ENCODE measurements around the gene EIF3K.
"Not testable (repeated sequence)": the region's sequence is repeated elsewhere in the genome, so short reads cannot be mapped to it uniquely, and the experiment has no call there.

The EIF3K gene

DNA sequence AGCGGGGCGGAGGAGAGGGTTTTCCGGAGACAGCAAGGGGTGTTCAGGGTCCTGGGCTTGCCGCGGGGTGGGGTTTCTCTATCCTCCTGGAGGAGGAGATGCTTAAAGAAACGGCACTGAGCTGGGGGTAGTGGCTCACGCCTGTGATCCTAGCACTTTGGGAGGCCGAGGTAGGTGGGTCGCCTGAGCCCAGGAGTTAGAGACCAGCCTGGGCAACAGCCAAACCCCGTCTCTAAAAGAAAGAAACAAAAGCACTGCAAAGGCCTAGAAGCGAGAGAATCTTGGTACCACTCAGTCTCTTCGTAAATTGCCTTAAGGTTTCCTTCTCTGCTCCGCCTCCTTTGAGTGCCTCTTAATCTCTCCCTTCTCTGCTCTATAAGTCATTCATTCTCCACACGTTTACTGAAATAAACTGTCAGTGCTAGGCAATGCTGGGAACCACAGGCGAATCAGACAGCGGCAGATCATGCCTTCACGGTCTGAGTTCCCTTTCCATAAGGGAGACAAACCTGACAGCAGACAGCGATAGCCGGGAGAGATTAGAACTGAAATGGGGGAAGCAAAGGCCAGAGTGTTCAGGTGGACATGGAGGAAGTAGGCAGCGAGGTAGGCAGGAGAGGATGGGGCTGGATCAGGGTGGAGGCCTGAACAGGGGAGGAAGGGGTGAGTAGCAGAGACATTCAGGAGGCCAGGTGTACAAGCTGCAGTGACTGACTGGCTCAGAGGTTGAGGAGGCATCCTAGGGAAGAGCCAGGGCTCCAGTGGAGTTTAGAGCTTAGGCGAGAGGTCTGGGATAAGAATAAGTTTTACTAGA, 580 bp downstream of the EIF3K start:
- no peak for DNase-seq

DNA sequence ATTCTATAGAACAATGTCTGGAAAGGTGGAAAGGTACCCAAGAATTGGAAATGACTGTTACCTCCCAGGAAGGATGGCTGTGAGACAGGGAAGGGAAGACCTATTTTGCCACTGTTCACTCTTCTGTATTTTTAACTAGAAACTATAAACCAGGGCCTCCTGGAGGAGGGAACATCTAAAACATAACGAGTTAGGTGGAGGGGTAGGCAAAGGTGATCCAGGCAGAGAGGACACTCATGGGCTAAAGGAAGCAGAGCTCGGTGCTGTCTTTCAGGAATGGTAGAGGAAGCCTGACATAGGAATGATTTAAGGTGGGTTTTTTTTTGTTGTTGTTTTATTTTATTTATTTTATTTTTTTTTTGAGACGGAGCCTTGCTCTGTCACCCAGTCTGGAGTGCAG, 5.8 kb downstream of the EIF3K start:
- no peak for DNase-seq

DNA sequence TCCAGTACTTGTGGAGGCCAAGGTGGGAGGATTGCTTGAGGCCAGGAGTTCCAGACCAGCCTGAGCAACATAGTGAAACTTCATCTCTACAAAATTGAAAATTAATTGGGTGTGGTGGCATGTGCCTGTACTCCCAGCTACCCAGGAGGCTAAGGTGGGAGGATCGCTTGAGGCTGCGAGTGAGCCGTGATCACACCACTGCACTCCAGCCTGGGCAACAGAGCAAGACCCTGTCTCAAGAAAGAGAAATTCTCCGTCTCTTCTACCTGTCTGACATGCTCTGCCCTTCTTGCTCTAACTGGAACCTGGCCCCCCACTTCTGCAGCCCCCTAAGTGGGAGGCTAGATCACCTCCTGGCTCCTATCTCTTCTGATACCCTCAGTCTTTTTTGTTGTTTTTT, 7.4 kb downstream of the EIF3K start:
- no peak for DNase-seq

DNA sequence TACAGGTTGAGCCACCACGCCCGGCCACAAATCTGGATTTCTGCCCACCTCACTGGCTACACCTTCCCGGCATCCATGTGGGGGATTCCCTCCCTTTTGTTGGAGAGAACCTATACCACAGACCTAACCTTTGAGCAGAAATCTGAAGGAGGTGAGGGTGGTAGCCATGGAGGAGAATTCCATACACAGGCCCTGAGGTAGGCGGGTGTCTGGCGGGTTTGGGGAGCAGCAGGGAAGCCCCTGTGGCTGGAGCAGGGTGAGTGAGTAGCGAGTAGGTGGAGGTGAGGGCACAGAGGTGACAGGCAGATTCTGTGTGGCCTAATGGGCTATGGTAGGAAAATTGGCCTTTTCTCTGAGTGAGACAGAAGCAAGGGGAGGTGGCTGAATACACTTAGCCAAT, 10.6 kb downstream of the EIF3K start:
- no peak for DNase-seq

DNA sequence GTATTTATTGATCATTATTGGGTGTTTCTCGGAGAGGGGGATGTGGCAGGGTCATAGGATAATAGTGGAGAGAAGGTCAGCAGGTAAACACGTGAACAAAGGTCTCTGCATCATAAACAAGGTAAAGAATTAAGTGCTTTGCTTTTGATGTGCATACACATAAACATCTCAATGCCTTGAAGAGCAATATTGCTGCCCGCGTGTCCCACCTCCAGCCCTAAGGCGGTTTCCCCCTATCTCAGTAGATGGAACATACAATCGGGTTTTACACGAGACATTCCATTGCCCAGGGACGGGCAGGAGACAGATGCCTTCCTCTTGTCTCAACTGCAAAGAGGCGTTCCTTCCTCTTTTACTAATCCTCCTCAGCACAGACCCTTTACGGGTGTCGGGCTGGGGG, 12.3 kb downstream of the EIF3K start:
- not testable (repeated sequence) for DNase-seq

DNA sequence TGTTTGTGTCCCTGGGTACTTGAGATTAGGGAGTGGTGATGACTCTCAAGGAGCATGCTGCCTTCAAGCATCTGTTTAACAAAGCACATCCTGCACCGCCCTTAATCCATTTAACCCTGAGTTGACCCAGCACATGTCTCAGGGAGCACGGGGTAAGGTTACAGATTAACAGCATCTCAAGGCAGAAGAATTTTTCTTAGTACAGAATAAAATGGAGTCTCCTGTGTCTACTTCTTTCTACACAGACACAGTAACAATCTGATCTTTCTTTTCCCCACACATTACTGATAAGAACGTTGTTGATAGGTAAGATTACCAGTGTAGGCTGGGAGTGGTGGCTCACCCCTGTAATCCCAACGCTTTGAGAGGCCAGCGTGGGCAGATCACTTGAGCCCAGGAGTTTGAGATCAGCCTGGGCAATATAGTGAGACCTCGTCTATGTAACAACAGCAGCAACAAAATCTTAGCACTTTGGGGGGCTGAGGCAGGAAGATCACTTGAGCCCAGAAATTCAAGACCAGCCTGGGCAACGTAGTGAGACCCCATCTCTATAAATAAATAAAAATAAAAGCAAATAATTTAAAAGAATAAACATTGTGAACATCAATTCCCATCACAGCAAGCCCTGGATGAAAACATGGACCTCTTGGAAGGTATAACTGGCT, 13.0 kb downstream of the EIF3K start:
- DNase-seq: not testable (repeated sequence)

DNA sequence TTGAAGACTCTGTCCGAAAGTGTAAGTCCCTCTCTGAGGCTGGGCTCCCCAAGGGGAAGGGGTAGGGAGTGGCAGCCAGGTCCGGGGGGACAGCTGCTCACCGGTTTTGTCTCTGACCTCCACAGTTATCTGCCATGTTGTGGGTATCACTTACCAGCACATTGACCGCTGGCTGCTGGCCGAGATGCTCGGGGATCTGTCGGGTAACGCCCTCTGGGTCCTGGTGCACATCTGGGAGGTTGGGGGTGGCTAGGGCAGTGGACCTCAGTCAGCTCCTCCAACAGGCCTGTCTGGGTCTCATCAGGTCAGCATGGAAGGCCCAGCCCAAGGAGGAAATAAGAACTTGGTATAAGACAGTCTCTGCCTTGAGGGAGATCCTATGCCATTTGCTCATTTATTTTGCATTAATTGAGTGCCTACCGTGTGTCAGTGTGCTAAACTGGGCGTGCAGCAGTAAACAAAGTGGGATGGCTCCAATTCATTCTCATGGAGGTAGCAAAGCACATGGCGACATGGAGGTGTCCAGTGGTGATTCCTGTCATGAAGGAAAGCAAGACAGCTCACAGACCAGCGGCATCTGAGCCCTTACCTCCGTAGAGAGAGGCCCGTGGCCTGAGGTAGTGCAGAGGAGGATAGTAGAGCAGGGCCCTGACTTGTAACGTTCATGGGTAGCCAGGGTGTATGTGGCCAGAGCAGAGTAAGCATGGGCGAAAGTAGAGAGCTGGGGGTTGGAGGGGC, 13.7 kb downstream of the EIF3K start:
- DNase-seq: no peak

DNA sequence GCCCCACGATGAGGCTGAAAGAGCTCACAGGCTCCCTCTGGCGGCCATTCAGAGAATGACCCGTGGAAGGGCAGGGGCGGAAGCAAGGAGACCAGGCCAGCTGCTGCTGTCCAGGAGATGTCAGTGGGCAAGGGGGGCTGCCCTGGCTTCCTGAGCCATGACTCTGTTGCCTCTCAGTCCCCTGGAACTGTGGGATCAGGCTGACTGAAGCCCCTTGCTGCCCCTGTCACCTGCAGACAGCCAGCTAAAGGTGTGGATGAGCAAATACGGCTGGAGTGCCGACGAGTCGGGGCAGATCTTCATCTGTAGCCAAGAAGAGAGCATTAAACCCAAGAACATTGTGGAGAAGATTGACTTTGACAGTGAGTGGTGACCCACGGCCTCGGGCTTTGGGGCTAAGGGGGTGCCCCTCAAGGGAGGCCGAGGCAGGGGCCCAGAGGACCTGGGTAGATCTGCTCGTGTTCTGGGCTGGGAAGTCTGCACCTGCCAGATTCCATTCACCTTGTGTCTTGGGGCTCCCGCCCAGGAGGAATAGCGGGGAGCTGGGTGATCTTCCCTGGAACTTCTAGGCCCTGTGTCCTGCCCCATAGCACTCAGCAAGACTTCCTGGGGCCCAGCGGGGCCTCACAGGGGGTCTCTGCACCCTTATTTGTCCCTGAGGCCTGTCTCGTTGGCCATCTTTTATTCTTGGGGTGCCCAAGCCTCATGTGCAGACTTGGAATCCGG, 15.9 kb downstream of the EIF3K start:
- DNase-seq: peak; percentile 60

DNA sequence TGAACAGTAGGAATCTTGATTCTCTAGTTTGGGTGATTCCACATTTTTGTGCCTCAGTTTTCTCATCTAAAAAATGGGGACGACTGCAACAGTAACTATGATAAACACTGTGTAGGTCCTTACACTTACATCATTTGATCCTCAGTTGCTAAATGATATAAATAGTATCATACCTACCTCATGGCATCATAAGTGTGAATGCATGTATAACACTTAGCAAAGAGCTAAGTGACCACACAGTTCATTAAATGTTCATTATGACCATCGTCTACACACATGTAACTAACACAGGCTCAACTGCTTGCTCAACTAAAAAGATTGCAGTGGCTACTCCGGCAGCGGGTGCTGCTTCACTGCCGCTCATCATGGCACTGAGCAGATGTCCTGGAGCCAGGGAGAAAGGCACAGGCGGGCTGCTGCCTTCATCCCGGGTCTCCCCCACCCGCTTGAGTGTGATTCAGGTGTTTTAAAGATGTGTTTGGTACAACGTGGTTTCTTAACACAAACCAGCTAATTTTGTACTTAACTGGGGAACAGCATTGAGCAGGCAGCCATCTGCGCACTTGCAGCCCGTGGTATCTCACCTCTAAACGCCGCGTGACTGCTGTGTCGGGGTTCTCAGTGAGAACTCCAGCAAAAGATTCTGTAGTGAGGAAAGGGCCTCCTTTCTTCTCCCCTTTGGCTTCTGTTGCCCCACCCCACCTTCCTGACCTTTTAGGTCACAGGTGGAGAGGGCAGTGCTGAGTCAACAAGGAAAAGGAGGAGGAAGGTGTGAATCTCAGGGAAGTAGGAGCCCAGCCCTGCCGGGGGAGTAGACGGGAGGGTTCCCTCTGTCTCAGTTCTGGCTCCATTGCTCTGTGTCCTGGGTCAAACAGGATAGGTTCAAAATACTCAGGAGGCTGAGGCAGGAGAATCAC, 16.8 kb downstream of the EIF3K start:
- DNase-seq: no peak

DNA sequence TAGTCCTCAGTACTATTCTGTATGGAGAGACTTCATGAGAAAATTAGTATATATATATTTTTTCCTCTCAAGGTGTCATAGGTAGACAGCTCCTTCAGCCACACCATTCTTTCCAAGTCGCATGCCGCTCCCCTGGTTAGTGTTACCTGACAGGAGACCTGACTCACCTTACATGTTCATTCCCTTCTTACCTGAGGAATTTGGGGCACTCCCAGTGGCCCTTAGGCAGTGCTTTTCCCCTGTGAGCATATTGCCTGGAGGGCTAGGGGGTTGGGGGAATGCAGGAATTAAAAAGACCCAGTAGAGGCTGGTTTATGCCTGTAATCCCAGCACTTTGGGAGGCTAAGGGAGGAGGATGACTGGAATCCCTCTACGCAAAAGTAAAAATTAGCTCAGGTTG, 19.5 kb downstream of the EIF3K start:
- no peak for DNase-seq

DNA sequence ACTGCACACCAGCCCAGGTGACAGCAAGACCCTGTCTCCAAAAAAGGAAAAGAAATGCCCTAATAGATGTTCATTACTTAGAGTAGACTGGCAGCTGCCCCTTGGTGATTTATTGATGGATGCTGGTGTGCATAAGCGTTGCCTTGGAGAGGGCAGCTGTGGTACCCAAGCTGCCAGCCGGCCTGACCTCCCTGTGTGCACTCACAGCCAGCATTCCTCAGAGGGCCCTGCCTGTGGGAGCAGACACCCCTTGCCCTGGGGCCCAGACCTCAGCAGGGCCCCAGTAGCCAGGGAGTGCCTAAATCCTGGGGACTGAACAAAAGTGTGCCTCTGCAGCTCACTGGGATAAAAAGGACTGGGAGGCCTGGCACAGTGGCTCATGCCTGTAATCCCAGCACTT, 20.7 kb downstream of the EIF3K start:
- no peak for DNase-seq

DNA sequence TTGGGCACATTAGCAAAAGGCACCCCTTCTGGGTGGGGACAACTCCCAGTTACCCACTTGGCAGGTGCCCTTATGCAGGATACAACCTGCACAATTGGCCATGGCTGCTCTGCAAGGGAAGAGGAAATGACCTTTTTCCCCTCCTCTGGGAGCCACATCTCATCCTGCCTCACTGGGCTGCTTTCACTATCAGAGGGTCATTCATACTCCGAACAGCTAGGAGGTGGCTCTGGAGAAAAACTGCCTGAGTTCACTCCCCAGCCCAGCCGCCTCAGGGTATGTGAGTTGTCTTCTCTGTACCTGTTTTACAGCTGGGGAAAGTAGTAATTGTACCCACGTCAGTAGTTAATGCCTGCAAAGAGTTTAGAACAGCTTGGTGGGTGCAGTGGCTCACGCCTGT, 21.4 kb downstream of the EIF3K start:
- no peak for DNase-seq

DNA sequence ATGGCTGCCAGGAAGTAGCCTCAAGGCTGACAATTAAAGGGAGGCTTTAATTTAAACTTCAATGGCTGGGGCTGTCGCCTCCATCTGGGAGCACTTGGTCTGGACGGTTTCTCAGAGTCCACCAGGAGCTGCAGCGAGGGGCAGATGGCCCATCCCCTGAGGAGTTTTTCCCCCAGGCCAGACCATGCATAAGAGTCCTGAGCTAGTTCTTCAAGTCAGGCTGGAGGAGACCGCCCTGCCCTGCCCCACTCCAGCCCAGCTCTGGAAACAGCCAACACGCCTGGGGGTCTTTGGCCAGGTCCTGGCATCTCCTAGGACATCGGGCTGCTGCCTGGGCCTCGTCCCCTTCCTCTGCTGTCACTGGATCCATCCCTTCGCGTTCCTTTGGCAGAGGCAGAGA, 23.2 kb downstream of the EIF3K start:
- no peak for DNase-seq

DNA sequence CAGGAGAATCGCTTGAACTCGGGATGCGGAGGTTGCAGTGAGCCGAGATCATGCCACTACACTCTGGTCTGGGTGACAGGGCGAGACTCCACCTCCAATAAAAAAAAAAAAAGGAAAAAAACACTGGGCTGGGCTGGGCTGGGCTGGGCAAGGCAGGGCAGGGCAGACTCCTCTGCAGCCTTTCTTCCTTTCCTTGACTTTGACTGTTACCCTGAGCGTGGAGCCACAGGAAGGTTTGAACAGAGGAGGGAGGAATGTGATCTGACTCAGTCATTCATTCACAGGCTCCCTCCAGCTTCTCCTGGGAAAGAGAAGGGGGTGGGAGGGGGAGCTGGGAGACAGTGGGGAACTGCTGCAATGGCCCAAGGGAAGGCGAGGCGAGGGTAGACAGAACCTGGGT, 25.7 kb downstream of the EIF3K start:
- no peak for DNase-seq

DNA sequence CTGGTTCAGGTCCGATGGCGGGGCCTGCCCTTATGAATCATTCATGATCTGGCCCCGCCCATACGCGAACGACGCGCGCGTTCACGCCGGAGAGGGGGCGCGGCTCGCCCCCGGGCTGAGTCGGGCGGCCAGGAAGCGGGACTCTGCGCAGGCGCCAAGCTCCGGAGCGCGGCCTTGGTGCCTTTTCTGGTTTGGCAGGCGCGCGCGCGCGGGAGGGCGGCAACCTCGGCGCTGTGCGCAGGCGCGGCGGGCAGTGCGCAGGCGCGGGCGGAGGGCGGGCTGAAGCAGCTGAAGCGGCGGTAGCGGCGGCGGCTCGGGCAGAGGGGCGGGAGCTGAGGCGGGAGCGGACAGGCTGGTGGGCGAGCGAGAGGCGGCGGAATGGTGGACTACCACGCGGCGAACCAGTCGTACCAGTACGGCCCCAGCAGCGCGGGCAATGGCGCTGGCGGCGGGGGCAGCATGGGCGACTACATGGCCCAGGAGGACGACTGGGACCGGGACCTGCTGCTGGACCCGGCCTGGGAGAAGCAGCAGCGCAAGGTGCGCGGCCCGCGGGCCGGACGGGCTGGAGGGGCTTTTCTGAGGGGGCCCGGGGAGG, 28.5 kb downstream of the EIF3K start, which contains the start of gene ACTN4:
Gene ACTN4 (plus strand): TSS at position 282 of the 598 bp plus-strand sequence. CDS start 97 bp downstream, at position 379.
- DNase-seq: peak; percentile 100

DNA sequence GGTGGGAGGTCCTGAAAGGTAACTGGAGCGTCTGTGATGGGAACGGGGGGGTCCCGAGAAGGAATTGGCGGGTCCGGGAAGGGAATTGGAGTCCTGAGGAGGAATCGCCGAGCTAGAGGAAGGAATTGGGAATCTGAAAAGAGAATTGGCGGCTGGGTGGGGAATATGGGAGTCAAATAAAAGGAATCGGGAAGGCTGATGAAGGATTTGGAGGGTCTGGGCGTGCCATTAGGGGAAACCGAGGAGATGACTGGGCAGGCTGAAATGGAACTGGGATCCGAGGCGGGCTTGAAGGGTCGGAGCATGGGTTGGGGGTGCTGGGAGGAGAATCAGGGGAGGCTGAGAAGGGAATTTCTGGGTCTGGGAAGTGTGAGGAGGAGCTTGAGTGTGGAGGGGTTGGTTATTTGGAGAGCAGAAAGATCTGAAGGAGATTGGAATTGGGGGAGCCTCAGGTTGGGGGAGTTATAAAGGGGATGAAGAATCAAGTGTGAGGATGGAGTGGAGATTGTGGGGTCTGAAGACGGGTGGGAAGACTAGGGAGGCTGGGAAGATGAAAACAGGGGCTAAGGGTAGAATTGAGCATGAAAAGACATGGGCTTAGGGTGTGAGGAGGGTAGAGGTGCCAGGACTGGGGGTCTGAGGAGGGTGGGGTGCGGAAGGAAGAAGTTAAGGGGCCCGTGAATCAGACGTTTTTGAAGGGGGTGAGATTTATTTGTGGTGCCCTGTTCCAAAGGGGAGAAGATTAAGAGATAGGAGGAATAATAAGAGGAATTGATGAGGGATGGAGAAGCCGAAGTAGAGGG, 29.2 kb downstream of the EIF3K start:
- DNase-seq: no peak

DNA sequence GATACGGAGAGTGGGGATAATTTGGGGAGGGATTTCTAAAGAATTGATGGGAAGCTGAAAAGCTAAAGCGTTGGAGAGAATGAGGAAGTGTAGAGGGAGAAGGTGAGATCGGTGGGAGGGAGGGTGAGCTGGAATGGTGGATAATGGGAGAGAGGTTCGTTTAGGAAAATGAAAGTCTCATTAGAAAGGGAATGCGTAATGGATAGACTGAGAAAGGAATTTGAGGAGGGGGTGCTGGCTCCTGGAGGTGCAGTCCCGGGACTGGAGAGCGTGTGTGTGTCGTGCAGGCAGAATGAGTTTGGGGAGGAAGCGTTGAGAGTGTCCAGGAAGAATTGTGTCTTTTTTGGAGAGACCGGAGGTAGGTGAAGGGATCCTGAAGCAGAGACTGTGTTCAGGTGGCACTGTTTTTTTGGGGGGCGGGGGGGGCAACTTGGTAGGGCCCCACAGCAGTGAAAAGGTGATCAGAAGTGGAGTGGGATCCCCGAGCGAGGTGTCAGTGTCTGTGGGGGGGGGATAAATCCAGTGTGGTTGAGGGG, 29.8 kb downstream of the EIF3K start:
- no peak for DNase-seq

DNA sequence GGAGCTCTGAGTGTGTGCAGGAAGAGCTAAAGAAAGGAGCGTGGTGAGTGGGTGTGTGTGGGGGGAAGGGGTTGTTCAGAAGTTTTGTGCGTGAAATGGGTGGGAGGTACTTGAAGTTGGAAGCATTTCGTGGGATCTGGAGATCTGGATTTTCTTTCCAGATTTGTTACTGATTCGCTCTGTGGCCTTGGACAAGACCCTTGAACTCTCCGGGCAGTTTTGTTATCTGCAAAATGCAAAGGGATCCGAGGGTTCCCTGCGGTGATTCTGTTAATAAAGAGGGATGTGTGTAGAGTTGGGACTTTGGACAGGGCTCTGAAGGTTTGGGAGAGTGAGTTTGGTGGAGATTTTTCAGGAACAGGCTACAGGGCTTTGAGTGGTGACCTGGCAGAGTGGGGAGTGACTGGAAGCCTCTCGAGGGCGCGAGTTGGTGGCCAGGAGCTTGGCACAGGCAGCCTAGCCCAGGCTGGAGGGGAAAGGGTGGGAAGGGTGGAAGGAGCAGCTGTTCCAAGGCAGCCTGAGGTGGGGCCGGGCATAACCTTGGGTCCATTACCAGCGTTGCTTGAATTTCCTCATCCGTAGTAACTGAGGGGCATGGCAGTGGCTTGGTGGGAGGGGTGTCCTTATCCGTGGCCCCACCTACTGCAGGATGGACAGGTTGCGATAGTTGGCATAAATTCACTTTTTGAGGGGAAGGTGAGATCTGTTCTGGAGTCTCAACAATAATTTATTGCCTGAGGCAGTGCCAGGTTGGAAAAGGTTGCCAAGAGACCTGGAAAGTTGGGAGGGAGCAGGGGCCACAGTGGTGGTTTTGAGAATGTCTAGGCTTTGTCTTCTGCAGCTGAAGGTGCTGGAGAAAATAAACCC, 30.6 kb downstream of the EIF3K start:
- DNase-seq: no peak

DNA sequence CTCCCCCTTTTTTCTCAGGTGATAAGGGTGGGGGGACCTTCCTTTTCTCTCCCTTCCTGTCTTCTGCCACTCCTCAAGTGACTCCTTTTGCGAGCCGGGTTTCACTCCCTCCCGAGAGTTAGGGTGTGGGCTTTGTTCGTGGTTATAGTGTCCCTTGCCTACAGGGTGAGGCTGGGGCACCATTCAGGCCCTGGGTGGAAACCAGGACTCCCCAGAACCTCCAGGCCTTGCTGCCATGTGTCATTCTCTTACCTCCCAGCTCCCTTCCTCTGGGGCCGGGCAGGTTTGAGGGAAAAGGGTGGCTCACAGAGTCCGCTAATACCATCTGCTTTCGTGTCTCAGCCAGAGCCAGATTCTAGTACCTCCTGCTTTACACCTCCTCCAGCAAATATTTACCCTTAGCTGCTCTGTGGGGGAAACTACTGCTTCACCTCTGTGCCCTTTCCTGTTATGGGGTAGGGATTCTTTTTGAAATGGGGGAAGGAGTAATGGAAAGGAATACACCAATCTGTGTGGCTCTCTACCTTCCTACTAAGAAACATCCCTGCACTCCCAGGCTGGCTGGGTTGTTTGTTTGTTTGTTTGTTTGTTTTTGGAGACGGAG, 31.3 kb downstream of the EIF3K start:
- no peak for DNase-seq
